HFFc6 (cell line): ENCODE data around the gene NAV2. TPM values are rescaled to one million over a fixed set of nuclear protein-coding genes. Genes with fewer than 3 reads are reported as not detected.

Source experiments
- DNase-seq: peaks from one replicate; pipeline ENCODE4 v3.0.0-alpha.2; 2018
- H3K27ac Mint-ChIP-seq: 2 replicates; pipeline ENCODE4 v1.8.0; 2020; ENCODE audit warnings: mild to moderate bottlenecking, mixed read lengths
- H3K27me3 Mint-ChIP-seq: 2 replicates; pipeline ENCODE4 v1.8.0; 2021; ENCODE audit warnings: mild to moderate bottlenecking, moderate library complexity, mixed read lengths; ENCODE audit not compliant: insufficient read depth
- H3K36me3 Mint-ChIP-seq: 2 replicates; pipeline ENCODE4 v1.8.0; 2021; ENCODE audit warnings: low read depth, mixed read lengths
- H3K4me1 Mint-ChIP-seq: 2 replicates; pipeline ENCODE4 v1.8.0; 2020; ENCODE audit warnings: low read depth, mixed read lengths
- H3K4me3 Mint-ChIP-seq: 2 replicates; pipeline ENCODE4 v1.8.0; 2020; ENCODE audit warnings: mild to moderate bottlenecking, moderate library complexity, mixed read lengths
- H3K9me3 Mint-ChIP-seq: 2 replicates; pipeline ENCODE4 v1.8.0; 2020; ENCODE audit warnings: mild to moderate bottlenecking, mixed read lengths
- total RNA-seq, 6 experiments: library from RNA; stranded (reverse); fragmentation: NEBNext Ultra II Directional; extraction: Animal tissue kit (Norgen Biotek cat#: 25700); gene quantifications; 2 replicates in 1 of 6; 3 replicates in 5 of 6; pipeline ENCODE4 v1.2.3, GENCODE V29; 2021
- TF ChIP-seq, protein P1 (sequence below): fragments of 200-600 bp; sonication (generic); IDR thresholded peaks from 2 replicates; pipeline ENCODE4 v1.5.0; 2021; ENCODE audit warnings: antibody characterized with exemption, mild to moderate bottlenecking

Gene NAV2
- total RNA-seq, 6 experiments from 2014 or later: 12.4 to 34.9 (median 31.8) TPM

DNA sequence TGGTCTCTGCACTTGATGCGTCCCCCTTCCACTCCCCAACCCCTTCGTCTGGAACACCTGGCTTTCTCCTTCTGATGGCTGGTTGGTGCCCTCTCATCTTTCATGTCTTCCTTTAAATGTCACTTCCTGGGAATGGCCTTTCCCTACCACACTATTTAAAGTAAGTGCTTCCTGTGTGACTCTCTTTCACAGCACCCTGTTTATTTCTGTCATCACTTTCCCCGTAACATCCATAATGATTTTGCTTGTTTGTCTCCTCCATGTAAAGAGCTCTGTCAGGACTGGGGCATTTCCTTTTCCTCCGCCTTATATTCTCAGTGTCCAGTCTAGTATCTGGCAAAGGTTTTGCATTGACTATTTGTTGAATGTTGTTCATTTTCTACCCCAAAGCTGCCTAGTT is 304.7 kb downstream of the NAV2 start:
- H3K27ac Mint-ChIP-seq: peak overlapping the region; percentile 69
- 0 out of 2 replicates have a peak, but pooled peaks cover 4% of the 10 kb centered on the region for H3K36me3 Mint-ChIP-seq

DNA sequence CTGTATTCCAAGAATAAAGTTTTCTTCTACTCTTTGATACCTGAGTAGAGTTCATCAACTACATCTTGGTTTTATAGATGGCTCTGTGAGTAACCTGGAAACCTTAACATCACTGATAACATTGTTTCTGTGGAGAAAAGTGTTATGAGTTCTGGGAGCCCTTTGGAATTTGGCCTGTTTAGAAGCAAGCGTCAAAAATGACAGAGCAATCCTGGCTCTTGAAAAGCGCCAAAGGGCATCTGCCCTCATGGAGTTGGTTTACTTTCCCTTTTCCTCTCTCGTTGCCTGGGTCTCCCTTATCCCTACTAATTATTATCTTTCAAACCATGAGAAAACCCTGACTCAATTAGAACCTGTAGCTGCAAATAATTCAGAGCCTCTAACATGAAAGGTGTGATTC is 307.6 kb downstream of the NAV2 start:
- peaks cover 2% of the 10 kb centered on the region; the same call in 1 of the 2 replicates for H3K27me3 Mint-ChIP-seq
- H3K9me3 Mint-ChIP-seq: no peaks in the 10 kb centered on the region
- H3K36me3 Mint-ChIP-seq: 0 out of 2 replicates have a peak, but pooled peaks cover 4% of the 10 kb centered on the region
- TF ChIP-seq, protein P1, sequence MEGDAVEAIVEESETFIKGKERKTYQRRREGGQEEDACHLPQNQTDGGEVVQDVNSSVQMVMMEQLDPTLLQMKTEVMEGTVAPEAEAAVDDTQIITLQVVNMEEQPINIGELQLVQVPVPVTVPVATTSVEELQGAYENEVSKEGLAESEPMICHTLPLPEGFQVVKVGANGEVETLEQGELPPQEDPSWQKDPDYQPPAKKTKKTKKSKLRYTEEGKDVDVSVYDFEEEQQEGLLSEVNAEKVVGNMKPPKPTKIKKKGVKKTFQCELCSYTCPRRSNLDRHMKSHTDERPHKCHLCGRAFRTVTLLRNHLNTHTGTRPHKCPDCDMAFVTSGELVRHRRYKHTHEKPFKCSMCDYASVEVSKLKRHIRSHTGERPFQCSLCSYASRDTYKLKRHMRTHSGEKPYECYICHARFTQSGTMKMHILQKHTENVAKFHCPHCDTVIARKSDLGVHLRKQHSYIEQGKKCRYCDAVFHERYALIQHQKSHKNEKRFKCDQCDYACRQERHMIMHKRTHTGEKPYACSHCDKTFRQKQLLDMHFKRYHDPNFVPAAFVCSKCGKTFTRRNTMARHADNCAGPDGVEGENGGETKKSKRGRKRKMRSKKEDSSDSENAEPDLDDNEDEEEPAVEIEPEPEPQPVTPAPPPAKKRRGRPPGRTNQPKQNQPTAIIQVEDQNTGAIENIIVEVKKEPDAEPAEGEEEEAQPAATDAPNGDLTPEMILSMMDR: no peak
- no peak for DNase-seq
- H3K4me1 Mint-ChIP-seq: peaks cover 16% of the 10 kb centered on the region
- H3K27ac Mint-ChIP-seq: no peak overlapping the region
- no peak overlapping the region for H3K4me3 Mint-ChIP-seq

More for the DNA sequence above, 304.7 kb downstream of the NAV2 start:
- Mint-ChIP-seq H3K4me3 (no peak overlapping the region), H3K4me1 (peaks cover 8% of the 10 kb centered on the region), H3K9me3 (no peaks in the 10 kb centered on the region), H3K27me3 (no peaks in the 10 kb centered on the region; the same call in none of the 2 replicates)
- TF ChIP-seq, protein P1: no peak
- DNase-seq: no peak

DNA sequence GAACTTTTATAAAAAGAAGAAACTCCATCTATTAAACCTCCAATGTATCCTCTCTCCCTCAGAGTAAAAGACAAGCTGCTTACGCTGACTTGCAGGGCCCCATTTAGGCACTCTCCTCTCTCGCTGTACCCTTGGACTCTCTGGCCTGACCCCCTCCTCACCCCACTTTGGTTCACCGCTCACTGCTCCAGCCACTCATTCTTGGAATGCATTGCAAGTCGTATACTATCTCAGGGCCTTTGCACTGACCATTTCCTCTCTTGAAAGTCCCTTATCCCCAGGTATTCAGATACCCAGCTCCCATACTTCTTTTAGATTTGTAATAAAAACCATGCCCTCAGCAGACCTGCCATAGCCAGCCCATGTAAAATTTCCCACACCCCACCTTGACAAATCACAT is 308.1 kb downstream of the NAV2 start:
- peaks cover 16% of the 10 kb centered on the region for H3K4me1 Mint-ChIP-seq
- no peak for DNase-seq
- TF ChIP-seq, protein P1: no peak
- H3K36me3 Mint-ChIP-seq: 0 out of 2 replicates have a peak, but pooled peaks cover 4% of the 10 kb centered on the region
- no peaks in the 10 kb centered on the region for H3K9me3 Mint-ChIP-seq
- no peak overlapping the region for H3K27ac Mint-ChIP-seq
- H3K4me3 Mint-ChIP-seq: no peak overlapping the region
- peaks cover 2% of the 10 kb centered on the region; the same call in 1 of the 2 replicates for H3K27me3 Mint-ChIP-seq

DNA sequence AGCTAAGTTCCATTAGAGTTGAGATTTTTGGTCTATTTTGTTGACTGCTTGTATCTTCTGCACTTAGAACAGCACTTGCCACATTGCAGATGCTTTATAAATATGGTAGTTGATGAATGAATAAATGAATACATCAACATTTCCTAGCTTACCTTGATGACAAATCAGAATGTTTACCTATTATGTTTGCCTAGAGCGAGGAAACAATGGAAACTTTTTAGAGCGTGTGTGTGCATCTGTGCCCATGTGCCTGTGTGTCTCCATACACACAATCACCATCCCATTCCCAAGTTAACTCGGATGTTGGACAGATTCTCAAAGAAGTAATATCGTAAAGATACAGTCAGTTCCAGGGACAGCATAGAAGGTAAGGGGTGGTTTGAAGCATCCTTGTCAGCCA is 308.6 kb downstream of the NAV2 start:
- Mint-ChIP-seq H3K36me3 (0 out of 2 replicates have a peak, but pooled peaks cover 4% of the 10 kb centered on the region), H3K9me3 (no peaks in the 10 kb centered on the region), H3K27ac (no peak overlapping the region), H3K4me1 (peaks cover 16% of the 10 kb centered on the region), H3K27me3 (peaks cover 2% of the 10 kb centered on the region; the same call in 1 of the 2 replicates), H3K4me3 (no peak overlapping the region)
- TF ChIP-seq, protein P1: no peak
- DNase-seq: no peak

DNA sequence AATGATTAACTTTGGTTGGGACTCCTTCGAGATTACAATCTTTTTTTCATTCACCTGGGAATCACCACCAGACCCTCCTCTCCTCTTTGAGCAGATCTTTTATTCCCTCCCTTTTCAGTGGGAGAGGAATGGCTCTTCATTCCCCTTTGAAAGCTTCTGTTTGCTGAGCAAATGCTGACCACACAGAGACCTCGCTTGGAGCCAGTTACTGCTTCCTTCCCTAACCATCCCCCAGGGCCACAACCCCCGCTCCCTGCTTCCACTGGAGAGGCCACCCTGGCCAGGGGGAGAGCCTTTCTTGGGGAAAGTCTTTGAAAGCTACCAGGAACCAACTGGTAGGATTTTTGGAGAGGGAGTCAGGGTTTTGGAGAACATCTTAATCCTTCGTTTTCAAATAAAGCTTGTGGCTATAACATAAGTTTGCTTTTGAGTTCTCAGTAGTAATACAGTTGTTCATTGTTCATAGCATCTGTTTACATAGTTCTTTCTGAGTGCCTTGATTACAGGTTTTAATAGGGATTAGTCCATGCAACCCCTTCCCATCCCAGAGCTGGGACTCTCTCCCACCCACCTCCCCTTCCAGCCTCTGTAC is 309.2 kb downstream of the NAV2 start:
- H3K27ac Mint-ChIP-seq: no peak overlapping the region
- H3K9me3 Mint-ChIP-seq: no peaks in the 10 kb centered on the region
- DNase-seq: no peak
- H3K4me1 Mint-ChIP-seq: peaks cover 20% of the 10 kb centered on the region
- H3K27me3 Mint-ChIP-seq: peaks cover 2% of the 10 kb centered on the region; the same call in 1 of the 2 replicates
- 0 out of 2 replicates have a peak, but pooled peaks cover 4% of the 10 kb centered on the region for H3K36me3 Mint-ChIP-seq
- TF ChIP-seq, protein P1: no peak
- H3K4me3 Mint-ChIP-seq: no peak overlapping the region
